ENCODE measurements around the gene DLEC1. TPM values are rescaled to one million over a fixed set of nuclear protein-coding genes. Genes with fewer than 3 reads are reported as not detected.

The DLEC1 gene
- total RNA-seq, 2 experiments from 2014 or later = 0.20 to 0.36 TPM

DNA sequence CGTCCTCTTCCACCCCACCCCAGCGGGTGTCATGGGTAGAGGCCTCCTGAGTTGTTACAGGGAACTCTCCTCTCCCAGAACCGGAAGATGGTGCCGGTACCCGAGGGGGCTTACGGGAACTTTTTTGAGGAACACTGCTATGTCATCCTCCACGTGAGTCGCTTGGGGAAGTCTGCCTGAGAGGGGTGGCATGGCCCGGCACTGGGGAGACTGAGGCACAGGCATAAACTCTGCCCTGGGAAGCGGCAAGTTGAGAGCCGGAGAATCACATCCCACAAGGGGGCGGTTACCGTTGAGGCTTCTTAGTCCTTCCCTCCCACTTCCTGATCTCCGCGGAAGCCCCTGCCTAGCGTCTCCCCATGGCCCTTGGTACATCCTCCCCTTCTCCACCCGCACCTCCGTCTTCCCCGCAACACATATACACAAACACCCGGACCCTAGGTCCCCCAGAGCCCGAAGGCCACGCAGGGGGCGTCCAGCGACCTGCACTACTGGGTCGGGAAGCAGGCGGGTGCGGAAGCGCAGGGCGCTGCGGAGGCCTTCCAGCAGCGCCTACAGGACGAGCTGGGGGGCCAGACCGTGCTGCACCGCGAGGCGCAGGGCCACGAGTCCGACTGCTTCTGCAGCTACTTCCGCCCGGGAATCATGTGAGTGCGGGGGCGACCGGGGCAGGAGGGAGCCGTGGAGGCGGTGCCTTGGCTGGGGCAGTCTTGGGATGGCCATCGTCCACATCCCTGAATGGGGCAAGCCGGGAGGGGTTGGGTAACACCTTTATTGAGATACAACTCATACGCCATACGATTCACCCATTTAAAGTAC, 45.0 kb upstream of the DLEC1 start:
- ATAC-seq = peak; percentile 57
- H3K36me3 Mint-ChIP-seq (ENCODE audit: low read depth) = peaks cover 28% of the 10 kb centered on the region
- peak overlapping the region; percentile 95 for H3K27ac Mint-ChIP-seq
- POLR2A ChIA-PET = interaction anchor here (0.6 to 1.6 kb wide), 2 partner anchors 15 to 545 kb away, joined by 3 to 4 read pairs; no protein-coding TSS in a partner anchor
- no peaks in the 10 kb centered on the region for H3K9me3 Mint-ChIP-seq
- H3K4me3 Mint-ChIP-seq = peak overlapping the region; percentile 85
- CTCF ChIA-PET = interaction anchor here (0.9 to 2.6 kb wide), 2 partner anchors 19 to 27 kb away, joined by 3 to 10 read pairs; no protein-coding TSS in a partner anchor
- peaks cover 43% of the 10 kb centered on the region for H3K4me1 Mint-ChIP-seq (ENCODE audit: low read depth)
- H3K27me3 Mint-ChIP-seq = no peaks in the 10 kb centered on the region
- intact Hi-C loops (cut with micrococcal nuclease) = no loop called here
- DNase-seq = peak; percentile 86
- TF ChIP-seq, protein P1, sequence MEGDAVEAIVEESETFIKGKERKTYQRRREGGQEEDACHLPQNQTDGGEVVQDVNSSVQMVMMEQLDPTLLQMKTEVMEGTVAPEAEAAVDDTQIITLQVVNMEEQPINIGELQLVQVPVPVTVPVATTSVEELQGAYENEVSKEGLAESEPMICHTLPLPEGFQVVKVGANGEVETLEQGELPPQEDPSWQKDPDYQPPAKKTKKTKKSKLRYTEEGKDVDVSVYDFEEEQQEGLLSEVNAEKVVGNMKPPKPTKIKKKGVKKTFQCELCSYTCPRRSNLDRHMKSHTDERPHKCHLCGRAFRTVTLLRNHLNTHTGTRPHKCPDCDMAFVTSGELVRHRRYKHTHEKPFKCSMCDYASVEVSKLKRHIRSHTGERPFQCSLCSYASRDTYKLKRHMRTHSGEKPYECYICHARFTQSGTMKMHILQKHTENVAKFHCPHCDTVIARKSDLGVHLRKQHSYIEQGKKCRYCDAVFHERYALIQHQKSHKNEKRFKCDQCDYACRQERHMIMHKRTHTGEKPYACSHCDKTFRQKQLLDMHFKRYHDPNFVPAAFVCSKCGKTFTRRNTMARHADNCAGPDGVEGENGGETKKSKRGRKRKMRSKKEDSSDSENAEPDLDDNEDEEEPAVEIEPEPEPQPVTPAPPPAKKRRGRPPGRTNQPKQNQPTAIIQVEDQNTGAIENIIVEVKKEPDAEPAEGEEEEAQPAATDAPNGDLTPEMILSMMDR (IDR thresholded peaks at IDR 0.05) = no peak

DNA sequence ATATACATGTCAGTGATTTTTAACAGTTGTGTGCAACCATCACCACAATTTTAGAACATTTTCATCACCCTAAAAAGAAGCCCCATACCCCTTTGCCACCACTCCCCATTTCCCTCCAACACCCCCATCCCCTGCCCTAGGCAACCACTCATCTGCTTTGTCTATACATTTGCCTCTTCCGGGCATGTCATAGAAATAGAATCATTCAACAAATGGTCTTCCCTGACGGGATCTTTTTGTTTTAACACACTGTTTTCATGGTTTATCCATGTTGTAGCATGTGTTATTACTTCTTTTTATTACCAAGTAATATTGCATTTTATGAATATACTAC, 44.4 kb upstream of the DLEC1 start:
- ATAC-seq (no peak), DNase-seq (no peak)
- no peaks in the 10 kb centered on the region for H3K9me3 Mint-ChIP-seq
- TF ChIP-seq, protein P1 (IDR thresholded peaks at IDR 0.05) = no peak
- peak overlapping the region; percentile 95 for H3K27ac Mint-ChIP-seq
- ChIA-PET POLR2A (interaction anchor here (0.6 to 1.6 kb wide), 2 partner anchors 14 to 545 kb away, joined by 3 to 4 read pairs; no protein-coding TSS in a partner anchor), CTCF (interaction anchor here (0.9 kb wide), 1 partner anchor 27 kb away, joined by 3 read pairs; no protein-coding TSS in a partner anchor)
- H3K4me1 Mint-ChIP-seq (ENCODE audit: low read depth) = peaks cover 49% of the 10 kb centered on the region
- intact Hi-C loops (cut with micrococcal nuclease) = no loop called here
- peaks cover 31% of the 10 kb centered on the region for H3K36me3 Mint-ChIP-seq (ENCODE audit: low read depth)
- peak overlapping the region; percentile 85 for H3K4me3 Mint-ChIP-seq
- no peaks in the 10 kb centered on the region for H3K27me3 Mint-ChIP-seq

DNA sequence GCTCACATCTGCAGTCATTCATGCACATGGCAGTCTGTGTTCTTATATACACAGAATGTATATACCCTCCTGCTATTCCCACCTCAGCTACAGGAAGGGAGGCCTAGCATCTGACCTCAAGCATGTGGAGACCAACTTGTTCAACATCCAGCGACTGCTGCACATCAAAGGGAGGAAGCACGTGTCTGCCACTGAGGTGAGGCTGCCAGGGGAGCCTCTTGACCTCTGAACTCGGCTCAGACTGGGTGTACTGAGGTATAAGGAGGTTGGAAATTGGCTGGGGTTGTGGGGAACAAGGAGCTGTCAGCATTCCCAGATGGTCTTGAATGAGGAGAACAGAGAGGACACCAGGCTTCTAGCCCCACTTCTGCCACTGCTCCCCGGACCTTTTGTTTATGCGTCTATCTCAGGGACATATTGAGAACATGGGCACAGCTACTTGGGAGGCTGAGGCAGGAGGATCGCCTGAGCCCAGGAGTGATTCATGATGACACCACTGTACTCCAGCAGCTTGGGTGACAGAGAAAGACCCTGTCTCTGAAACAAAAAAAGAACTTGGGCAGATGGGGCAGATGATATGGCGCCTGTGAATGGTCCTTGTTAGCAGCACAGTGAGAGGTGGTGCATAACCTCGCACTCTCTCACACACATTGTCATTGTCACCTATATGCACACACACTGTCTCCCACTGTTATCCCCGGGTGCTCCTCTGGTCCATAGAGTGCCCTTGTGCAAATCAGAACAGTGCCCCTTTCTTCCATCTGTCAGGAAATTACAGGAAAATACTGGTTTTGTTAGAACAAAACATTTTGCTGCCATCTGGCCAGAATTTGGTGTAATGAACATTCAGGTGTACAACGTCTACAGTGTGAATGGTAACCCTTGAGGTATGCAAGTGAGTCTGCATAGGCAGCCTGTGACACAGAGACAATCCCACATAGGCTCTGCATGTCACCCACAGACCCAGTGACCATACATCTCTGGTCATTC, 43.1 kb upstream of the DLEC1 start:
- peak overlapping the region; percentile 85 for H3K4me3 Mint-ChIP-seq
- no peaks in the 10 kb centered on the region for H3K9me3 Mint-ChIP-seq
- H3K4me1 Mint-ChIP-seq (ENCODE audit: low read depth) = peaks cover 51% of the 10 kb centered on the region
- ATAC-seq = no peak
- TF ChIP-seq, protein P1 (IDR thresholded peaks at IDR 0.05) = no peak
- intact Hi-C loops (cut with micrococcal nuclease) = no loop called here
- H3K36me3 Mint-ChIP-seq (ENCODE audit: low read depth) = peaks cover 33% of the 10 kb centered on the region
- peak; percentile 33 for DNase-seq
- CTCF ChIA-PET = interaction anchor here (0.6 to 2.3 kb wide), 21 partner anchors 9 to 457 kb away, joined by 3 to 15 read pairs (median 4); partner anchors contain the start of genes ACVR2B and DLEC1
- no peaks in the 10 kb centered on the region for H3K27me3 Mint-ChIP-seq
- H3K27ac Mint-ChIP-seq = peak overlapping the region; percentile 95
- POLR2A ChIA-PET = interaction anchor here (1.0 kb wide), 1 partner anchor 169 kb away, joined by 3 read pairs; the partner anchor contains the start of gene OXSR1

DNA sequence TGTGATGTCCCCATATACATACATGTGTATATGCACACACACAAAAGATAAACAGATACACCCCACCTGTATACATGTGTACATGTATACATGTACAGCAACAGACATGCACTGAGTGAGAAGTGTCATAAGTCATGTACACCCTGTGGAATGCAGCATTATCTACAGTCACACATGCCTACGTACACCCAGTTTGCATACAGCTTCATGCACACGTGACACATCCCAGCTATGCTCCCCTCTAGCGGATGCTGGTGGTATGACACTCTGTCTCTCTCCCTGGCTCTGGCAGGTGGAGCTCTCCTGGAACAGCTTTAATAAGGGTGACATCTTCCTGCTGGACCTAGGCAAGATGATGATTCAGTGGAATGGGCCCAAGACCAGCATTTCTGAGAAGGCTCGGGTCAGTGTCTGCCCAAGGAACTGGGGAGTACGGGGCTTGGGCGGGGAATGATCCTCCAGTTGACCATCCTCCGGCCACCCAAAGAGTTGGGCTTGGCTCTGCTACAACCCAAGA, 42.2 kb upstream of the DLEC1 start:
- DNase-seq (peak; percentile 93), ATAC-seq (peak; percentile 71)
- H3K27me3 Mint-ChIP-seq = no peaks in the 10 kb centered on the region
- peaks cover 51% of the 10 kb centered on the region for H3K4me1 Mint-ChIP-seq (ENCODE audit: low read depth)
- ChIA-PET CTCF (interaction anchor here (0.6 to 2.3 kb wide), 20 partner anchors 8 to 456 kb away, joined by 3 to 15 read pairs (median 4); partner anchors contain the start of genes ACVR2B and DLEC1), POLR2A (interaction anchor here (0.6 to 2.0 kb wide), 5 partner anchors 23 to 1023 kb away, joined by 3 to 5 read pairs (median 3); partner anchors contain the start of genes DLEC1, OXSR1 and PLCD1)
- TF ChIP-seq, protein P1 (IDR thresholded peaks at IDR 0.05) = peak; percentile 96
- H3K4me3 Mint-ChIP-seq = no peak overlapping the region
- no peaks in the 10 kb centered on the region for H3K9me3 Mint-ChIP-seq
- intact Hi-C loops (cut with micrococcal nuclease) = no loop called here
- peak overlapping the region; percentile 95 for H3K27ac Mint-ChIP-seq
- H3K36me3 Mint-ChIP-seq (ENCODE audit: low read depth) = peaks cover 33% of the 10 kb centered on the region

Measured in activated CD8-positive, alpha-beta T cell treated with anti-CD3 and anti-CD28 coated beads for 36 hours (primary cell).